ENCODE results near the gene SEC14L1.

DNA sequence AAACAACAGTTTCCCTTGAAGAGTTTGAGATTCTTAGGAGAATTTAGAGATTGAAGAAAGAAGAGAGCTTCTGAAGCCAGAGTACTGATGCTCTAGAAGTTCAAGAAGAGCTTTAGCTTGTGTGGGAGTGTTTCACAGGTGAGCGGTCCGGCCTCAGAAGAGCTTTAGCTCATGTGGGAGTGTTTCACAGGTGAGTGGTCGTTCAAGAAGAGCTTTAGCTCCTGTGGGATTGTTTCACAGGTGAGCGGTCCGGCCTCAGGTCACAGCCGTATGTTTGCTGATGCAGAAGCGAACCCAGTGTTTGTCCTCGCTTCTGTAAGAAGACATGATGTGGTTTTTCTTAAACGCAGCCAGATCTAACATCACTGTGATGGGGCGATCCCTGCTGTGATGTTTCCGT is 76.4 kb downstream of the SEC14L1 start:
- TF ChIP-seq CTCF (IDR thresholded peaks at IDR 0.05) (no peak), POLR2A (IDR thresholded peaks at IDR 0.05) (no peak)
